ENCODE measurements around the gene CLPTM1L. TPM values are rescaled to one million over a fixed set of nuclear protein-coding genes. Genes with fewer than 3 reads are reported as not detected.

Gene CLPTM1L
- total RNA-seq, 4 donors from 2014 or later: 149 to 215 (median 179) TPM

GRCh38 chr5:1337489-1338195 lies 7.3 kb downstream of the CLPTM1L start:
- Histone ChIP-seq H3K4me1 (peaks cover 2% of the 10 kb centered on the region in 2 donors), H3K9me3 (no peaks in the 10 kb centered on the region), H3K36me3 (peaks cover 85 to 86% of the 10 kb centered on the region in 2 donors), H3K27me3 (no peaks in the 10 kb centered on the region), H3K4me3 (replicated peaks in 1 of 3) (no peak overlapping the region), H3K27ac (no peak overlapping the region)
- intact Hi-C loops (cut with DNase I): no loop called here
- DNase-seq: no peak
- whole genome bisulfite sequencing, 2 donors: 93 to 95% methylated on average over 19 to 20 of the region's 22 CpGs
- no peak for TF ChIP-seq POLR2A (IDR thresholded peaks at IDR 0.05)
- TF ChIP-seq CTCF (IDR thresholded peaks at IDR 0.05): no peak

GRCh38 chr5:1336749-1337488 lies 8.0 kb downstream of the CLPTM1L start:
- 90 to 93% methylated on average over 17 to 22 of the region's 22 CpGs for WGBS, 2 donors
- Histone ChIP-seq H3K9me3 (no peaks in the 10 kb centered on the region), H3K27ac (no peak overlapping the region), H3K4me3 (replicated peaks in 1 of 3) (no peak overlapping the region), H3K27me3 (no peaks in the 10 kb centered on the region), H3K36me3 (peaks cover 84 to 88% of the 10 kb centered on the region in 2 donors), H3K4me1 (no peaks in the 10 kb centered on the region)
- DNase-seq: no peak
- intact Hi-C loops (cut with DNase I): no loop called here
- TF ChIP-seq CTCF (IDR thresholded peaks at IDR 0.05) (no peak), POLR2A (IDR thresholded peaks at IDR 0.05) (no peak)

GRCh38 chr5:1336106-1336561 lies 8.8 kb downstream of the CLPTM1L start:
- Histone ChIP-seq H3K36me3 (peaks cover 84 to 88% of the 10 kb centered on the region in 2 donors), H3K27me3 (no peaks in the 10 kb centered on the region), H3K9me3 (no peaks in the 10 kb centered on the region), H3K27ac (no peak overlapping the region), H3K4me1 (no peaks in the 10 kb centered on the region), H3K4me3 (replicated peaks in 1 of 3) (no peak overlapping the region)
- intact Hi-C loops (cut with DNase I): no loop called here
- TF ChIP-seq POLR2A (IDR thresholded peaks at IDR 0.05): no peak
- 95 to 98% methylated on average over 7 to 13 of the region's 14 CpGs for WGBS, 2 donors
- DNase-seq: peak in 1 of 2 donors; percentile 0

GRCh38 chr5:1335540-1336095 lies 9.3 kb downstream of the CLPTM1L start:
- TF ChIP-seq POLR2A (IDR thresholded peaks at IDR 0.05) (no peak), CTCF (IDR thresholded peaks at IDR 0.05) (no peak)
- 92 to 95% methylated on average over 16 to 19 of the region's 19 CpGs for WGBS, 2 donors
- H3K9me3 ChIP-seq: no peaks in the 10 kb centered on the region
- H3K4me3 ChIP-seq (replicated peaks in 1 of 3): no peak overlapping the region
- no peak overlapping the region for H3K27ac ChIP-seq
- no peak for DNase-seq
- intact Hi-C loops (cut with DNase I): no loop called here
- no peaks in the 10 kb centered on the region for H3K27me3 ChIP-seq
- peaks cover 83 to 88% of the 10 kb centered on the region in 2 donors for H3K36me3 ChIP-seq
- no peaks in the 10 kb centered on the region for H3K4me1 ChIP-seq

- Histone ChIP-seq H3K4me3 (replicated peaks in 1 of 3) (no peak overlapping the region), H3K36me3 (peaks cover 83 to 88% of the 10 kb centered on the region in 2 donors), H3K9me3 (no peaks in the 10 kb centered on the region), H3K27ac (no peak overlapping the region), H3K4me1 (no peaks in the 10 kb centered on the region), H3K27me3 (no peaks in the 10 kb centered on the region)
- intact Hi-C loops (cut with DNase I): no loop called here
- no peak for TF ChIP-seq POLR2A (IDR thresholded peaks at IDR 0.05)
- no peak for TF ChIP-seq CTCF (IDR thresholded peaks at IDR 0.05)
- 94% methylated on average over 8 to 32 of the region's 32 CpGs for WGBS, 2 donors
- DNase-seq: peak in 1 of 2 donors; percentile 0
These were observed 9.9 kb downstream of the CLPTM1L start for GRCh38 chr5:1334831-1335539.
